HAP-1 (cell line): Measurements from ENCODE around the gene ABI3BP.

Experiments used
- DNase-seq, 2 experiments: peaks; one replicate each; pipeline ENCODE4 v3.0.0-alpha.2; 2016 to 2020; ENCODE audit warnings: low spot score in 2 of 2
- H3K27me3 ChIP-seq: fragments of 250-450 bp; sonication (Bioruptor Pico); 2 replicates; pipeline ENCODE4 v1.5.1; 2020; ENCODE audit warnings: low read depth, mild to moderate bottlenecking, moderate library complexity
- H3K36me3 ChIP-seq: fragments of 250-450 bp; sonication (Bioruptor Pico); replicated peaks from 2 replicates; pipeline ENCODE4 v1.5.1; 2020; ENCODE audit warnings: mild to moderate bottlenecking
- H3K4me1 ChIP-seq: fragments of 250-450 bp; sonication (Bioruptor Pico); 2 replicates; pipeline ENCODE4 v1.5.1; 2020; ENCODE audit warnings: mild to moderate bottlenecking
- H3K4me3 ChIP-seq: fragments of 250-450 bp; sonication (Bioruptor Pico); 2 replicates; pipeline ENCODE4 v1.5.1; 2020; ENCODE audit warnings: mild to moderate bottlenecking, moderate library complexity
- H3K9me3 ChIP-seq: fragments of 250-450 bp; sonication (Bioruptor Pico); 2 replicates; pipeline ENCODE4 v1.5.1; 2020; ENCODE audit warnings: mild to moderate bottlenecking, moderate library complexity
- in situ Hi-C: fragments of 300-500 bp; cut with MboI; formaldehyde crosslinking; loops from 3 replicates; pipeline ENCODE4 v1.14.3; 2020; ENCODE audit warnings: low sequenced_read_pairs, inconsistent platforms, mixed read lengths

Gene ABI3BP

DNA sequence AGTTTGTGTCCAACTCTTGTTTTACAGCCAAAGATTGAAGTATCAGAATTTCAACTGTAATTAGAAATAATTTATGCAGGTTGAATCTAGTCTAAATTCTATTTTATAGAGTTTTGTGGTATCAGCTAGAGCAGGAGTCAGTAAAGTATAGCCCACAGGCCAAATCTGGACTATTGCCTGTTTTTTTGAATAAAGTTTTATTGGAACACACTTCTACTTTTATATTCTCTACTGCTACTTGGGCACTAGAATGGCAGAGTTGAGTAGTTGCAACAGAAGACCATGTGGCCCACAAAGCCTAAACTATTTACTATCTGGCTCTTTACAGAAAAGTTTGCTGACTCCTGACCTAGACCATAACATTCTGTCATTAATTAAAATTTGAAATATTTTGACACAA, 247.6 kb downstream of the ABI3BP start:
- no peak for DNase-seq
- Histone ChIP-seq H3K4me1 (peaks cover 8% of the 10 kb centered on the region), H3K27me3 (no peaks in the 10 kb centered on the region), H3K4me3 (no peak overlapping the region), H3K36me3 (peaks cover 62% of the 10 kb centered on the region), H3K9me3 (no peaks in the 10 kb centered on the region)
- in situ Hi-C loops: no loop called here

DNA sequence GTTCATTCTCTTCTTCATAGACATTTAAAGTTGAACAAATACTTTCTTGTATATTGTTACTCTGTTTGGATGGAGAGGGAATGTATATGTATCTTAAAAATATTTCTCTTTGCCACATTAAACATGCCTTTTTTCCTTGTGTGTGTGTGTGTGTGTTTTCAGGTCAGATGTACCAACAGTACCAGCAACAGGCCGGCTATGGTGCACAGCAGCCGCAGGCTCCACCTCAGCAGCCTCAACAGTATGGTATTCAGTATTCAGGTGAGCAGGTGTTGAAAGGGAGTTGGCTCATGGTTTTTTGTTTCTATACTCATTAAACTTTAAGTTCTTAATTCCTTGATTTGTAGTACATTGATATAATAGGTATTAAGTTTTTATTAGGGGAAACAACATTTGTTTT, 248.6 kb downstream of the ABI3BP start:
- peaks cover 62% of the 10 kb centered on the region for H3K36me3 ChIP-seq
- DNase-seq: no peak
- in situ Hi-C loops: no loop called here

DNA sequence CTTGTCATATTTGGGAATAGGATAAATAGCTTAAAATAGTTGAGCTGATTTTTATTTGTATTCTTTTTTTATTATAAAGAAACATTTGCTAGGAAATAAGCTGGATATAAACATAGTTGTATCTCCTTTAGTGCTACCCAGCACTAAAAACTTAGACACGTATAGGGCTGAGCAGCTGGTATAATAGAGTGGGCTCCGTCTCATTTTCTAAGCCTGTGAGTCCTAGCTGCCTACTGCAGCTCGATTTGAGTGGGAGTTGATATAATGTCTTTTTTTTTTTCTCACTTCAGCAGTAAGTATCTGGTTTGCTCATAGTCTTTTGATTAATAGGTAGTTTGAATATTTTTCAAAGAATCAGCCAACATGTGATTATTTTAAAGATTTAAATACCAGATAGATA, 249.7 kb downstream of the ABI3BP start:
- peaks cover 8% of the 10 kb centered on the region for H3K4me1 ChIP-seq
- DNase-seq: no peak
- H3K9me3 ChIP-seq: no peaks in the 10 kb centered on the region
- H3K4me3 ChIP-seq: no peak overlapping the region
- in situ Hi-C loops: no loop called here
- no peaks in the 10 kb centered on the region for H3K27me3 ChIP-seq
- peaks cover 64% of the 10 kb centered on the region for H3K36me3 ChIP-seq

More for the DNA sequence above, 248.6 kb downstream of the ABI3BP start:
- H3K4me3 ChIP-seq: no peak overlapping the region
- peaks cover 8% of the 10 kb centered on the region for H3K4me1 ChIP-seq
- no peaks in the 10 kb centered on the region for H3K27me3 ChIP-seq
- H3K9me3 ChIP-seq: no peaks in the 10 kb centered on the region

DNA sequence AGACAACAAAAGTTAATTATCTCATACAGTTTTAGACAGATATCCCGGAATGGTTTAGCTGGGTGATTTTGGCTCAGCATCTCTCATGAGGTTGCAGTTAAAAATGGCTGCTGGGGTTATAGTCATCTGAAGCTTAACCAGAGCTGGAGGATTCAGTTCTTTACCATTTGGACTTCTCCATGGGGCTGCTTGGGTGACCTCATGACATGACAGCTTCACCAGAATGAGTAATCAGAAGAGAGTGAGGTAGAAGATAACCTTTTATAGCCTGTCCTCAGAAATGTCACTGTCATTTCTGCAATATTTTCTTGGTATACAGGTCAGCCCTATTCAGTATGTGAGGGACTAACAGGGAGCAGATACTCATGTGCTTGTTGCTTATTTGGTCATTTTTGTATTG, 253.0 kb downstream of the ABI3BP start:
- no peak for DNase-seq
- H3K4me1 ChIP-seq: peaks cover 8% of the 10 kb centered on the region
- H3K9me3 ChIP-seq: no peaks in the 10 kb centered on the region
- no peak overlapping the region for H3K4me3 ChIP-seq
- in situ Hi-C loops: no loop called here
- H3K36me3 ChIP-seq: peaks cover 70% of the 10 kb centered on the region
- no peaks in the 10 kb centered on the region for H3K27me3 ChIP-seq

DNA sequence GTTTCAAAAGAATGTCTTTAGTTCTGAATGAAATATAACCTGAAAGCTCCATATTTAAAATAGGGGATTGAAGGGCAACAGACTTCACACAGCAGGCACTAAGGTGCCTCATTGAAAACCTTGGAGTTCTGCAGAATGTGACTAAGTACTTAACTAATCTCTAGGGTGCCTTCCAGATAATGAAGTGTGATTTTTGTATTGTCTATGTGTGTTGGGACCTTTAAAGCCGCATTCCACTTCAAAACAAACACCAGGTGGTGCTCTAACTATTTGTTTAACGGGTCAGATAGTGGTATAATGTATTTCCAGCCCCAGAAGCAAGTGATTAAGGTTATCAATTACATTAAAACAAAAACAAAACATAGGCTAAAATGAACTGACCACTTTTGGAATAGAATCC, 255.9 kb downstream of the ABI3BP start:
- H3K36me3 ChIP-seq: peaks cover 77% of the 10 kb centered on the region
- no peaks in the 10 kb centered on the region for H3K4me1 ChIP-seq
- in situ Hi-C loops: no loop called here
- DNase-seq: peak in 1 of 2 experiments; percentile 31
- no peaks in the 10 kb centered on the region for H3K9me3 ChIP-seq
- no peak overlapping the region for H3K4me3 ChIP-seq
- no peaks in the 10 kb centered on the region for H3K27me3 ChIP-seq

DNA sequence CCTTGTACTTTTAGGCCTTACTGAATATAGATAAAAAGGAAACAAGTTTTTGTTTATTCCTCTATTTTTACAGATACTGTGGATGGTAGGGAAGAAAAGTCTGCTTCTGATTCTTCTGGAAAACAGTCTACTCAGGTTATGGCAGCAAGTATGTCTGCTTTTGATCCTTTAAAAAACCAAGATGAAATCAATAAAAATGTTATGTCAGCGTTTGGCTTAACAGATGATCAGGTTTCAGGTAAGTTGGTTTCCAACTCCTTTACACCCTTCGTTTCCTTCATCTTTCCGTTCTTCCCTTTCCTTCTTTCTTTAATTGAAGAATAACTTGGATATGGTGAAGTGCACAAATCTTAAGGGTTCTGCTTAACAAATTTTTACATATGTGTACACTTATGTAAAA, 260.8 kb downstream of the ABI3BP start:
- no peak for DNase-seq
- H3K27me3 ChIP-seq: no peaks in the 10 kb centered on the region
- H3K4me3 ChIP-seq: no peak overlapping the region
- no peaks in the 10 kb centered on the region for H3K9me3 ChIP-seq
- peaks cover 70% of the 10 kb centered on the region for H3K36me3 ChIP-seq
- in situ Hi-C loops: no loop called here
- no peaks in the 10 kb centered on the region for H3K4me1 ChIP-seq

DNA sequence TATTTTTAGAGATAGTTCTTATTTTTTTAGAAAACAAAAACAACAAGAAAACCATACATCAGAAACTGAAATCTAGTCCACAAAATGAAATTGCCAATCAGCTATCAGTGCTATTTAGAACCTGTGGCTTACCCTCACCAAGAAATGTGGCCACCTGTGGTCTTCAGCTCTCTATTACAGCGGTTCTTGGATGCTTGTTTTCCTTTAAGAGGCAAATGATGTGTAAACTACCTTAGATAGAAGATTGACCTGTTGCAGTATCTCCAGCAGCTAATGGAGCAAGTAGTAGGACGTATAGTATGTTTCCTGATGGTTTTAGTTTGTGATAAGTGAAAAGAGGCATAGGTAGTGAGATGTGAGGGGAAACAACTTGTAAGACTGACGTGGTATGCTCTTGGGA, 262.7 kb downstream of the ABI3BP start:
- Histone ChIP-seq H3K4me3 (no peak overlapping the region), H3K36me3 (peaks cover 71% of the 10 kb centered on the region), H3K27me3 (no peaks in the 10 kb centered on the region), H3K9me3 (no peaks in the 10 kb centered on the region), H3K4me1 (no peaks in the 10 kb centered on the region)
- in situ Hi-C loops: no loop called here
- no peak for DNase-seq

DNA sequence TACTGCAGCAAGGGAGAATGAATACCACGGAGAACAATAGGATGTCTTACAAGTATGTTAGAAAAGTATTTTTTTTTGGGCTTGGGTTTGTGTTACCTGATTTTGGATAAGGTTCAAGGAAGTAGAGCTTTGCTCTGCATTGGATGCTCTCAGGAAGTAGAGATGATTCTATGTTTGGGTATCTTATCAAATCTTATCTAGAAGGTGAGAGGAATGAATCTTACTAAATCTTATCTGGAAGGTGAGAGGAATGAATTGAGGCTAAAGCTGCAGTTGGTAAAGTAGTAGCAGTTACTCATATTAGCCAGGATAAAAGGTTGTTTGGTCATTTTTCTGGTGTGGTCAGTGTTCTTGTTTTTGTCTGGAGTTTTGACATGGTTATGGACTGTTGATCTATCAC, 266.5 kb downstream of the ABI3BP start:
- no peak for DNase-seq
- Histone ChIP-seq H3K9me3 (no peaks in the 10 kb centered on the region), H3K36me3 (peaks cover 67% of the 10 kb centered on the region), H3K27me3 (no peaks in the 10 kb centered on the region), H3K4me1 (no peaks in the 10 kb centered on the region), H3K4me3 (no peak overlapping the region)
- in situ Hi-C loops: no loop called here

DNA sequence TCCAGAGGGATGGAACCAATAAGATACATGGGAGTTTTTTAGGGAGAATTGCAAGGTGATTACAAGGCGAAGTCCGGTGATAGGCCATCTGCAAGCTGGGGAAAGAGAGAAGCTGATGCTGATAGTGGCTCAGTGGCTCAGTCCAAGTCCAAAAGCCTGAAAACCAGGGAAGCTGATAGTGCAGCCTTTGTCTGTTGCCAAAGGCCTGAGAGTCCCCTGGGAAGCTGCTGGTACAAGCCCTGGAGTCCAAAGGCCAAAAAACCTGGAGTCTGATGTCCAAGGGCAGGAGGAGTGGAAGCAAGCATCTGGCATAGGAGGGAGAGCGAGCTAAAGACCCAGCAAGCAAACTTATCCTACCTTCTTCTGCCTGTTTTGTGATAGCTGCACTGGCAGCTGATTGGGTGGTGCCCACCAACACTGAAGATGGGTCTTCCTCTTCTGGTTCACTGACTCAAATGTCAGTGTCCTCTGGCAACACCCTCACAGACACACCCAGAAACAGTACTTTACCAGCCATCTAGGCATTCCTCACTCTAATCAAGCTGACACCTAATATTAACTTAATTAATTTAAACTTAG, 267.2 kb downstream of the ABI3BP start:
- H3K27me3 ChIP-seq: no peaks in the 10 kb centered on the region
- in situ Hi-C loops: no loop called here
- H3K36me3 ChIP-seq: peaks cover 68% of the 10 kb centered on the region

DNA sequence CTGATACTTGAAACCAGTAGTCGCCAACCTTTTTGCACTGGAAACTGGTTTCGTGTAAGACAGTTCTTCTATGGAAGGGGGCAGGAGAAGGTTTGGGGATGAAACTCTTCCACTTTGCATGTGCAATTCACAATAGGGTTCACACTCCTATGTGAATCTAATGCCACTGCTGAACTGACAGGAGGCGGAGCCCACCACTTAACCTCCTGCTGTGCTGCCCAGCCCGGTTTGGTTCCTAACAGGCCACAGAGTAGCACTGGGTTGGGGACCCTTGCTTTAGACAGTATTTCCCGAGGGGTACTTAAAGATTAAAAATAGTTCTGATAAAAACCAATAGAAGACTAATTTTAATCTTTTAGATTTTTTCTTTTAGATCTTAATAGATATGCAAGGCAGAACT, 272.8 kb downstream of the ABI3BP start:
- no peaks in the 10 kb centered on the region for H3K9me3 ChIP-seq
- peaks cover 5% of the 10 kb centered on the region for H3K4me1 ChIP-seq
- H3K4me3 ChIP-seq: no peak overlapping the region
- no peak for DNase-seq
- no peaks in the 10 kb centered on the region for H3K27me3 ChIP-seq
- in situ Hi-C loops: no loop called here
- H3K36me3 ChIP-seq: peaks cover 56% of the 10 kb centered on the region

More for the DNA sequence above, 267.2 kb downstream of the ABI3BP start:
- DNase-seq: no peak
- H3K4me3 ChIP-seq: no peak overlapping the region
- H3K9me3 ChIP-seq: no peaks in the 10 kb centered on the region
- H3K4me1 ChIP-seq: no peaks in the 10 kb centered on the region

DNA sequence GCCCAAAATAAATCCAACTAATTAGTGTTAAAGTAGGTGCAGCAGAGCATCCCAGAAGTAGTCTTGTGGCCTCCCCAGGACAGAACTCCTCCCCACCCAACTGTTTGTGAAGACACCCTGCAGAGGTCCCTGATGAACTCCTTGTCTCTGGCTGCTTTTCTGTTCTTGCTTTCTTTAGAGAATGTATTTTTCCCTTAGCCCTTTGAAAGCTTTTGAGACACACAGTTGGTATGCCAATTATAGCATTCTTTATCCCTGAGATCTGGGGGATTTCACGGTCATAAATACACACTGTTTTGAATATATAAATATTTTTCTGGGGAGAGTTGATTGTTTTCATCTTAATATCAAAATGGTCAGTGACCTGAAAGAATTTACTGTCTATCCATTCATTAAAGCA, 274.1 kb downstream of the ABI3BP start:
- Histone ChIP-seq H3K27me3 (no peaks in the 10 kb centered on the region), H3K36me3 (peaks cover 53% of the 10 kb centered on the region)

DNA sequence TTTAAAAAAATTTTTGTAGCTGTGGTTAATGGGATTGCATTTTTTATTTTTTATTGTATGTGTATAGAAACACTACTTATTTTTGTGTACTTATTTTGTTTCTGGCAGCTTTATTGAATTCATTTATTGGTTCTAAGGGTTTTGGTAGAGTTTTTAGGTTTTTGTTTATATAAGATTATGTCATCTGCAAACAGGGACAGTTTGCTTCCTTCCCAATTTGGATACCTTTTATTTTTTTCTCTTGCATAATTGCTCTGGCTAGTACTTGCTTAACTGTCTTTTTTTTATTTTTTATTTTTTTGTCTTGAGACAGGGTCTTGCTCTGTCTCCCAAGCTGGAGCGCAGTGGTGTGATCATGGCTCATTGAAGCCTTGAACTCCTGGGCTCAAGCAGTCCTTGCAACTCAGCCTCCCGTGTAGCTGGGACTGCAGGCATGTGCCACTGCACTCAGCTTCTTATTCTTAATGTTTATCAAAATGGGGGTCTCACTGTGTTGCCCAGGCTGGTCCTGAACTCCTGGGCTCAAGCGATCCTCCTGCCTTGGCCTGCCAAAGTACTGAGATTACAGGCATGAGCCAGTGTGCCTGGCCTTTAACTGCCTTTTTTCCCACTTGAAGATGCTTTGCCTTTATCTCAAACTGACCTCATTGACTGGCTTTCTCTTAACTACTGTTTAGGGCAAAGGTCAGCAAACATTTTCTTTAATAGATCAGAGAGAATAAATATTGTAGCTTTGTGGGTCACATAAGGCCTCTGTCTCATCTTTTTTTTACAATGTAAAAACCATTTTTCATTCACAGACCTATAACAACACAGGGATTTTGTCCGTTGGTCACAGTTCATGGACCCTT, 275.4 kb downstream of the ABI3BP start:
- Histone ChIP-seq H3K36me3 (peaks cover 57% of the 10 kb centered on the region), H3K9me3 (no peaks in the 10 kb centered on the region), H3K27me3 (no peaks in the 10 kb centered on the region), H3K4me3 (no peak overlapping the region), H3K4me1 (peaks cover 5% of the 10 kb centered on the region)
- no peak for DNase-seq
- in situ Hi-C loops: no loop called here

More for the DNA sequence above, 274.1 kb downstream of the ABI3BP start:
- Histone ChIP-seq H3K4me1 (peaks cover 5% of the 10 kb centered on the region), H3K9me3 (no peaks in the 10 kb centered on the region), H3K4me3 (no peak overlapping the region)
- in situ Hi-C loops: no loop called here
- DNase-seq: no peak

DNA sequence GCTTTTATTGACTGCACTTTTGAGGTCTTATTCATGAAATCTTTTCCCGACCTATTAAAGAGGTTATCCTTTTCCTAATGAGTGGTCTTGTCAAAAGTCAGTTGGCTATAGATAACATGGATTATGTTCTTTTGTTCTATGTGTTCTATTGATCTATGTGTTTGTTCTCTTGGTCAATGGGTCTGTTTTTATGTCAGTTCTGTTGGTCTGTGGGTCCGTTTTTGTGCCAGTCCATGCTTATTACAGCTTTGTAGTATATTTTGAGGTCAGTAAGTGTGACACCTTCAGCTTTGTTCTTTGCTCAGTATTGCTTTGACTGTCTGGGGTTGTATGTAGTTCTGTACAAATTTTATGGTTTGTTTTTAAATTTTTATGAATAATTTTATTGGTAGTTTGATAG, 276.2 kb downstream of the ABI3BP start:
- no peak for DNase-seq
- H3K4me3 ChIP-seq: no peak overlapping the region
- H3K36me3 ChIP-seq: peaks cover 57% of the 10 kb centered on the region
- in situ Hi-C loops: no loop called here
- H3K9me3 ChIP-seq: no peaks in the 10 kb centered on the region
- H3K4me1 ChIP-seq: peaks cover 5% of the 10 kb centered on the region
- no peaks in the 10 kb centered on the region for H3K27me3 ChIP-seq

DNA sequence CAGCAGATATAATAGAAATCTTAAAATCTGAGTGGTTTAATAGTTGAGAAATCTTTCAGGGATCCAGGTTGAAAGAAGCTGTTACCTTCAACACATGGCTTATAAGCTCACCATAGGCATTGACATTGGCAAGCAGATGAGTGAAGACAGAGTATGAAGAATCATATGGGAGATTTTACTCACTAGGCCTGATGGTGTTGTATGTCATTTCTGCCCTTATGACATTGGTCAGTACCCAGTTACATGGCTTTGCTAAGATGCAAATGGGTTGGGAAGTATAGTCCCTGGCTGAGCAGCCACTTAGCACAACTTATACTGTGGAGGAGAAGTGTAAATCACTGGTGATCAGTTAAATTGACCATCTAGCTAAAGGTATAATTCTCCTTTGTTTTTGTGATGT, 278.0 kb downstream of the ABI3BP start:
- no peak overlapping the region for H3K4me3 ChIP-seq
- DNase-seq: no peak
- in situ Hi-C loops: no loop called here
- H3K36me3 ChIP-seq: peaks cover 51% of the 10 kb centered on the region
- no peaks in the 10 kb centered on the region for H3K27me3 ChIP-seq
- H3K4me1 ChIP-seq: peaks cover 7% of the 10 kb centered on the region
- H3K9me3 ChIP-seq: no peaks in the 10 kb centered on the region
